ENCODE data around the gene OTOG. TPM values are rescaled to one million over a fixed set of nuclear protein-coding genes. Genes with fewer than 3 reads are reported as not detected.

The OTOG gene
- total RNA-seq, 1 donor, result not detected

DNA sequence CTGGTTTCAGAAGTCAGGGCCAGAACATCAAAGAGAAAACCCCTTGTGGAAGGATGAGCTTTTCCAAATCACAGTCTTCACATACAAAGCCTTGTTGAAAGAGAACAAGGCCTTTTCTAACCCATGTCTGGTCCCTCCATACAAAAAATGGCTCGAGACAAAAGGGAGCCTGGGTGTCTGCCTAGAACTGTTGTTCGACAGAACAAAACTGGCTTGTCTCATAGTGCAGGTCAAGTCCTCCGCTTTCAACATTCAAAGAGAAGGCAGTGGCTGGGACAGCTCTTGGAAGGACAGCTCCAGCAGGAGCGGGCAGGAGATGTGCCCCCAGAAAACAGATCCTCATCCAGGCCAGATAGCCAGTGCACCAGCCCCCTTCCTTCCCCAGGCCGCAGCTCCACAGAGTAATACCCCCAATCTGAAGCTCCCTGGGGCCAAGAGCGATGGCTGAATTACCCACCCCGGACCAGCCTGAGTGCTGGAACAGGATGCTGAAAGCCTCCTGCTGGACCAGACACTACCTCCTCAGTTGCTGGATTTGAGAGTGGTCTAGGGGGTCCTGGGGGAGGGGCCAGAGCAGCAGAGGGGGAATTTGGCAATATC lies 30.4 kb upstream of the OTOG start:
- DNase-seq (ENCODE audit: low read depth in 2 of 3, low spot score in 2 of 3), result no peak

DNA sequence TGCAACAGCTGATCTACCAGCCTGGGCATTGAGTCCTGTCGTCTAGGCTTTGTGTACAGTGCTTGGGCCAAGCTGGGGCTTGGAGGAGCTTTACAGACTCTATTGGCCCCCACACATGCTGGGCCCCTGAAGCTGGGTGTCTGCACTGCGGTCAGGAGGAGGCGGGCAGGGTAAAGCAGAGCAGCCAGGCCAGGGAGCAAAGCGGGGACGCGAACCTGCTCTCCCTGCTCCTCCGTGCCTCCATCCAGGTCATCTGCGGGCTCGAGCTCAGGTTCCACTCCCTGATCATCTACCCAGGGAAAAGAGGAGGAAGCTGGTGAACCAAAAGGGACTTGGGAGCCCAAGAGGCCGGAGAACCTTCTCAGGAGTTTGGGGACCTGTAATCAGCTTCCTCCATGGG lies 29.9 kb upstream of the OTOG start:
- no peak for DNase-seq (ENCODE audit: low read depth in 2 of 3, low spot score in 2 of 3)

DNA sequence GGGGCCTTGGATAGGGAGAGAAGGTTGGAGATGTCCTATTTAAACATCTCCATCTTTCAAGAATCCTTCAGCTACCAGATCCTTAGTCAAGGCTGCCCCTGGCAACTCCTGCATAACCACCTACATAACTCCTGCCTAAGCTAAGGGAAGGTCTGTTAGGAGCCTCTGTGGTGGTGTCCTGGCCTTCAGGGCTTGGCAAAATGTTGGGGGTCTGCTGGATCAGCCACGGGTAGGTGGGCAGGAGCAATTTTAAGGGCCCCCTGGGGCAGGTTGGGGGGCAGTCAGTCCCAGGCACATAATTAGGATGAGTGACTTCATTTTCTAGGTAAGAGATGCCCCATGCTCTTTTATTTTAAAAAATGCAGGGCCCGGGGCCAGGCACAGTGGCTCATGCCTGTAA lies 28.7 kb upstream of the OTOG start:
- DNase-seq (ENCODE audit: low read depth in 2 of 3, low spot score in 2 of 3), result no peak

DNA sequence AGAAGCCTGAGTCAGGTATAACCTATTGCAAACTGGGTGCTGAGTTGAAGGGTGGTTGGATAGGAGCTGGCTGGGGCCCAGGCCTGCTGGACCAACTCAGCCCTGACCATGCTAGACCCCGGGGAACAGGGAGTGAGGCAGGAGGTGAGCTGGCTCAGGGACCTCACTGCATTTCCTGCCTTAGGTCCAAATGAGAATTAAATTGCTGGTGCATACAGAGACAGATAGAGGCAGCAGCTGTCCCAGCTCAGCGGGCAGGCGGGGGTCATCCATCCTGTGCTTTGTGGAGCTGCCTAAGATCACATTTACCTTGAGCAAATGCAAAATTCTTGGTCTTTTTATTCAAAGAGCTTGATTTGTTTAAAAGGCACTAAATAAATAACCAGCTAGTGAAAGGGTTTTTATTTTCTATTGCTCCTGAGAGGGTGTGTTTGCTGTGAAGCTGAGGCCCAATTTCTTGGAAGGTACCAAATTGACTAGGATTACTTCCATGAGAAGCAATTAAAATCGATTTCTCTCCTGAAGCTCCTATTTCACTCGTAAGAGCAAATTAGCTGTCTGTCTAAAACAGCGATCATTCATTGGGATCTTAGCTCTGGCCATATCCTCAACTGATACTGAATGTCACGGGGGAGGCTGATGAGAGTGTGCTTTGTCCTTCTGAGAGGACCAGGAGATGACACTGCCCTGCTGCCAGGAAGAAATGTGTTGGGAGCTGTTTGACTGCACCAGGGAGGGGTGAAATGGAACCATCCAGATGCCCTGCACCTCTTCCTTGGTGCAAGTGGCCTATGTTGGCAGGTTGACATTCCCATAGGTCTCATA lies 27.8 kb upstream of the OTOG start:
- no peak for DNase-seq (ENCODE audit: low read depth in 2 of 3, low spot score in 2 of 3)

DNA sequence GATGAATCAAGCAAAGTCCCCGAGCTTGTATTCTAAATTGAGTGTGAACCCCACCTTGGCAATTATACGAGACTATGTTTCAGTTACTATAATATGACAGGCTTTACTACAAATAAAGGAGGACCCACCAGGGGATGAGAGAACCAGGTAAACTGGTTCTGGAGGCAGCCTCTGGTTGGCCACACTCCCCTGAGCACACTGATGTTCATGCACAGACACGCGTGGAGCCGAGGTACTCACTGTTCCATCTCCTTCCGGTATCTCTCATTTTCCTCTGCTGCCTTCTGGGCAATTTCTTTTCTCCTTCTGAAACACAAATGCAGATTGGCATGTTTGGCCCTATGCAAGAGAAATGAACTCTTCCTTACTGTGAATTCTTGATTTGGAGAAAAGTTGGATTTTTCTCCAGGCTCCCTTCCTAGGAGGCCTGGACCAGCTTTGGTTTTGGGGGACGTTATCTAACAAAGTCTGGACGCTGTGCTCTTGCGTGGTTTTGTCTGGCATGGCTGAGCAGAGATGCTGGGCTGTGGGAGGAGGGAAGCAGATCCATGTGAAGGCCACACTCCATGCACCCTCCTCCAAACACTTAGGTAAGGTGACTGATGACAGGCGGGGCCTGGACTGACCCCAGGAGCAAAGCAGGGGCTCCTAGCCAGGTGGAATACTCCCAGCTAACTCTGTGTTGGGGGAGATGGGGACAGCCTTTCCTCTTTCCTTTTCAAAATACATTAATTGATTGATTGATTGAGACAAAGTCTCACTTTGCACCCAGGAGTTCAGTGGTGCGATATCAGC lies 25.8 kb upstream of the OTOG start:
- DNase-seq (ENCODE audit: low read depth in 2 of 3, low spot score in 2 of 3), result no peak

DNA sequence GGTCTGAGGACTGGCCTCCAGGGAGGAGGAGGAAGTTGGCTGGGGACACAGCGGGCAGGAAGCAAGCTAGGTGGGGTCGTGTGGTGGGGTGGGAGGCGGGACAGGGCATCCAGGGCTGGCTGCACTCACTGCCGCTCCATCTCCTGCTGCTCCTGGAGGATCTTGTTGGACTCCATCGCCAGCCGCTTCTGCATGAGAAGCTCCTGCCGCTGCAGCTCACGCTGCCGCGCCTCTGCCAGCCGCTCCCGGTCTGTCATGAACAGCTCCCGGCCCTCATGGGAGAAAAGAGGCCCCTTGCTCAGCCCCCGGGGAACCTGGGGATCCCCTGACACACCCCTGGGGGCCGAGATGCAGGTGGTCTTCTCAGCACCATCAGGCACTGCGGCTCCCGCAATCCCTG lies 24.4 kb upstream of the OTOG start:
- DNase-seq (ENCODE audit: low read depth in 2 of 3, low spot score in 2 of 3), result no peak

DNA sequence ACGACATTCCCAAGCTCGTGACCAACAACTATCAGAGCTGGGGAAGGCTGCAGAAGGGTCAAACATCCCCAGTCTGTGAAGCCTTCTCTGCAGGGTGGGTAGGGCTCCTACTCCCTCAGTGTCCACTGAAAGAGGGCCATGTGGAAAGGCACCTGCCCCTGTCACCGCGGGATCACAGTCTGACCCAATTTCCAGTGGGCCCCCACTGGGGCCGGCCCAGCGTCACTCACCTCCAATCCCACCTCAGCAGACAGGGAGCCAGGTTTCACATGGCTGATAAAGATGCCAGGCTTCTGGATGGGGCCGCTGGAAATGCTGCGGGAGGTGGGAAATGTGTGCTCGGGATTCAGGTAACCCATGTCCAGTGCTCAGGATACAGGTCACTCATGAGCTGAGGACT lies 22.8 kb upstream of the OTOG start:
- DNase-seq (ENCODE audit: low read depth in 2 of 3, low spot score in 2 of 3), result no peak

DNA sequence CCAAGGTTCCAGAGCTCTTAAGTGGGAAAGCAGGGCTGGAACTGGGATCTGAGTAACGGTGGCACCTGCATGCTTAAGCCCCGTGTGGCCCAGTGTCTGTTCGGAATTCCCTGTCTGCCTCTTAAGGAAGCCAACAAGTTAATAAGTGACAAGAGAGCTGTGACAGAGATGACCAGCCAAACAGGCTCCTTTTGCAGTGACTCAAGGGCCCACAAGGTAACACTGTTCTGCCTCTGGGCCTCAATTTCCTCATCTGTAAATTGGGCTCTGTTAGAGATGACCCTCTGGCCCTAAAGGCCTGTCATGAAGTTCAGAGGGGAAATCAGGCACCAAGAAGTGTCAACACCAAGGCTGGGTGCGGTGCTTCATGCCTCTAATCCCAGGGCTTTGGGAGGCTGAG lies 21.5 kb upstream of the OTOG start:
- DNase-seq (ENCODE audit: low read depth in 2 of 3, low spot score in 2 of 3), result no peak

DNA sequence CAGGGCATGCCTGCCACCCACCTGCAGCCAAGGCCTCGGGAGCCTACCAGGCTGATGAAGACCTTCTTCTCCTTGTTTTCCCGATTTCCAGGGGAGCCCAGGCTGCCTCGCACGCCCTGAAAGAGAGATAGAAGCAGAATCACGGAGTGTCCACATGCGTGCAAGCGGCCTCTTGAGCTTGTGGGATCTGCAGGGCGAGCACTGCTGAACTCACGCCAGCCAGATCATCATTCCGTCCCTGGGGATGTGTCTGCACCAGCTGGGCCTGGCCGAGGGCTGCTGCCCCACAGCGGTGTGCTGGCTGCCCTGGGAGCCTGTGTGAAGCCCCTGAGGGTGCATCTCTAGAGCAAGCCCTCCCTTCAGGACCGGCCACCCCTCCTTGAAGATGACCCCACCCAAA lies 20.7 kb upstream of the OTOG start:
- DNase-seq (ENCODE audit: low read depth in 2 of 3, low spot score in 2 of 3), result no peak

DNA sequence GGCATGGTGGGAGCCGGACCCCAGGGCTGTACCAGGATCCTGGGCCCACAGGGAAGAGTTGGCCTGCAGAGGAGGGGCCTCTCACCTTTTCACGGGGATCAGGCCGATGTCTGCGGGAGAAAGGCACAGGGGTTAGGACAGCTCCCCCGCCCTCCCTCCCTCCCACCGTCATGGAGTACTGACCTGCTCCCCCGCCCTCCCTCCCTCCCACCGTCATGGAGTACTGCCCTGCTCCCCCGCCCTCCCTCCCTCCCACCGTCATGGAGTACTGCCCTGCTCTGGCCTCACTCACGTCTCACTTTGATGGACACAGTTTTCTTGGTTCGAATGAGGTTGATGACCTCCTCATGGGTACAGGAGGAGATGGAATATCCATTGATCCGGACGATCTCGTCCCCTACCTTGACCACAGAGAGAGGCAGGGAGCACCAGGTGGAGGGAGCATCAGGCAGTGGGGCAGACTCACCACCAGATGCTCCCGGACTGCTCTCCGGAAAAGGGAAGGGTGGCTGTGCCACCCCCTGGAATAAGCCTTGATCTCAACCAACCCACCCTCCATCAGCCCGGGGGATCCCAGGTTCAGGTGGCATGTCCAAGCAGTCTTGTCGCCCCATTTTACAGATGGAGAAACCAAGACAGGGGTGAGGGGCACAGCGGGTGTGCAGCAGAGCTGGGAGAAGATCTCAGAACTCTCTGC lies 20.0 kb upstream of the OTOG start:
- no peak for DNase-seq (ENCODE audit: low read depth in 2 of 3, low spot score in 2 of 3)

DNA sequence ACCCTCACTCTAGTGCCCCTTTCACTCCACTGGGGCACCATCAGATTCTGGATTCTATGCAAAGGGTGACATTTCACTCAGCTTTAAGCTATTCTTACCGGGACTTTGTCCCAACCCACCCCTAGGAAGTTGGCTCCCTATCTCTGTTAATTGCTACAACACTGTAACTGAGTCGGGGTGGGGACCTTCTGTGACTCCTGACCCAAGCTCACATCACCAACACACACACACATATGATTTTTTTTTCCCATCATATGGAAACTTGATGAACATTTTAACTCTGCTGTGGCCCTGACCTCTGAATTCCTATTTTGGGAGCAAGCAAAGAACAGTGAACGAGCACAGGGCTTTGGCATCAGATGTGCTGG lies 19.4 kb upstream of the OTOG start:
- no peak for DNase-seq (ENCODE audit: low read depth in 2 of 3, low spot score in 2 of 3)

DNA sequence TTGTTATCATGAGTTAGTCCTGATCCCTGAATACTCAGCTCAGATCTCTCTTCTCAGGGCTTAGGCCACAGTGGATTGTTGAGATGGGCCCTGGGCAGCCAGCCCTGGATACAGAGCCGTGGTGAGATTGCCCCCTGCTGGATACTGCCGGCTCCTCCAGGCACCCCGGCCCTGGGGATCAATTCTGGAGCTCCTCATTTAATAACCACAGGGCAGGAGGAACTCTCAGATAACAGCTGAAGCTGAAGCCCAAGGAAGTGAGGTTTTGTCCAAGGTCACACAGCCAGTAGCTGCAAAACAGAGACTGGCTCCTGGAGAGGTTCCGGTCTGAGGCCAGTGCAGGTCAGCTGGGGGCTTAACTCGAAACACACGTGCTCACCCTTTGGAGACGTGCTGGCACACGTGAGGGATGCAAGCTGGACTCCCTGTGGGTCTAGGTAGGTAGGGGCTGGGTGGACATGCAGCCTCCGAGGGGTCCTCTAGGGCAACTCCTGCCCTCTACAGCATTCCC lies 18.8 kb upstream of the OTOG start:
- peak in 2 of 3 donors; percentile 23 to 52 for DNase-seq (ENCODE audit: low read depth in 2 of 3, low spot score in 2 of 3)

DNA sequence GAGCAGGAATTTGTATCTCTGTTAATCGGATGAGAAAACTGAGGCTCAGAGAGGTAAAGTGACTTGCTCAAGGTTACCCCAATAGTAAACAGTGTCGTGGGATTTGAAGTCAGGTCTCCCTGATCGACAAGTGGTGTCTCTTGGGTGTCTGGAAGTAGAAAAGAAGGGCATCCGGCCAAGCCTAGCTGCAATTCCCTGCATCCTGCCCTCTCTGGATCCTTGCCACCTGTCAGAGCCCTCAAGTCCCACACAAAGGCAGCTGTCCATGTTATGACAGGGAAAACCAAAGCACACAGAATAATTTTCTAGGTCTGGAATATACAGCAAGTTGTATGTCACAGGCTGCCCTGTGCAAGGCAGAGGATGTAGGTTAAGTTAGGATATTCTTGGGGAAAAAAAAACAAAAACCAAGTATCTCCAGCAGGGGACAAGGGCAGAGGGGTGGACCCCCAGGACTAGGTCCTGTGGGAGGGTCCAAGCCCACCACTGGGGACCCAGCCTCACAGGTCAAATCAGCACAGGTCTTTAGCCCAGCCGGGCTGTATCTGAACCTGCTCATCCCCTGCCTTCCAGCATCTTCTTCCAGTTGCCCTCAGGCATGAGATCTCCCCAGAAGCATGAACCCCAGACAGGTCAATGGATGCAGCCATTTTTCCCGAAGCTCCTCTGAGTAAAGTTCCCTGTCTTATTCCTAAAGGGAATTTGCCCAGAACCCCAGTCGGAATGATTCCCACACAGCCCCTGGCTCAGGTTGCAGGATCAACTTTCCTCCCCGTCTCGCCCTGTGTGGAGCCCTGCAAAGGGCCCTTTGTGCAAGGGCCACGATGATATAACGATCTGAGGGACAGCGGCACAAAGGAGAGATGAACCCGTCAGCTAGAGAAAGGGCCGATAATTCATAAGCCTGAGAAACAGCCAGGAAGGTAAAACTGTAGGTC lies 17.9 kb upstream of the OTOG start:
- no peak for DNase-seq (ENCODE audit: low read depth in 2 of 3, low spot score in 2 of 3)

DNA sequence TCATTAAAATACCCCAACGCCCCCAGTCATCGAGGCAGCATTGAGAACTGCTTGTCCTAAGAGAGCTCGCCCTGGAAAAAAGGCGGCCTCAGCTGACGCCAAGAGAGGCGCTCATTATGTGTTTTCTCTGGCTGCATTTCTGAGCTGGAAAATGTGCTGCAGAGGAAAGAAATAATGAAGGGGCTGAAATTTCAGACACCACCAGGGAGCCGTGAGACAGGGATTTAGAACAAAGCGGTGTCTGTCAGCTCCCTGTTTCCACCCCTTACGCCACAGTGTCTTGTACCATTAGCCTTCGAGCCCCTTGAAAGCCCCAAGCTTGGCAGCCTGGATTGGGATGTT lies 17.2 kb upstream of the OTOG start:
- DNase-seq (ENCODE audit: low read depth in 2 of 3, low spot score in 2 of 3), result no peak

DNA sequence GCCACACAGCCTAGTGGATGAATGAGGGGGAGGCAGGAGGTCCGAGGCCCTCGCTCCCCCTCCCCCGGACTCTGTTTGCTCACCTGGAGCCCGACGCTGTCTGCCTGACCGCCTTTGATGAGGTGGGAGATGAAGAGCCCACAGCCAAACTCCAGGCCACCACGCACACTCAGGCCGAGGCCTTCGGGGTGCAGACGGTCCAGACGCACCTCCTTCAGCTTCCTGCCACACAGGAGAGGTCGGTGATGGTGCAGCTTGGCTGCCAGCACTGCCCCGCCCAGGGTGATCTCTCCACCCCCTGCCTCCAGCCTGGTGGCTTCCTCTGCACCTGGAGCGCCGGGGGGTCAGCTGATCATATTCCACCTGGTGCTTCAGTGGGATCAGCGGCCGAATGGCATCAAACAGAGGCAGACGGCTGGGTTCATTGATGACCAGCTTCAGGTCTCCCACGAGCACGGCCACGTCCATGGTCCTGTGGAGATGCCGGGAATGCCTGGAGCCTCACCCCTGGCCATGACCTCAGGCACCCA lies 15.9 kb upstream of the OTOG start:
- DNase-seq (ENCODE audit: low read depth in 2 of 3, low spot score in 2 of 3), result no peak

DNA sequence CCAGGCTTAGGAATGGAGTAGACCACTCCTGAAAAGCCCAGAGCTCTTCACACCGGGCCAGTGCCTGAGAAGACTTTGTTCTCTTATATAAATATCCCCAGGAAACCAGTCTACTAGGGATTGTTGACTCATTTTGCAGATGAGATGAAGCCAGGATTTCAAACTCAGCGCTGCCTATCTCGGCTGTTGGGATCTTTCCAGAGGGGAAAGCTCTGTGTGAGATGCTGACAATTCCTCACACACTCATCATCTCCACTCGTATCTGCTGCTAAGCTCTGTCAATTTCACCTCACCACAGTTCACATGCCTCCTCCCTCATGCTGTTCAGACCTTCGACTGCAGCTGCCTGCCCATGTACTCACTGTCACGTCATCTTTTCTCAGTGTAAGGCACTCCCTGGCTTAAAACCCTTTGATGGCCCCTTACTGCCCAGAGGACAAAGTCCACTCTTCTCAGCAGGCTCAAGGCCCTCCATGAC lies 15.4 kb upstream of the OTOG start:
- no peak for DNase-seq (ENCODE audit: low read depth in 2 of 3, low spot score in 2 of 3)

DNA sequence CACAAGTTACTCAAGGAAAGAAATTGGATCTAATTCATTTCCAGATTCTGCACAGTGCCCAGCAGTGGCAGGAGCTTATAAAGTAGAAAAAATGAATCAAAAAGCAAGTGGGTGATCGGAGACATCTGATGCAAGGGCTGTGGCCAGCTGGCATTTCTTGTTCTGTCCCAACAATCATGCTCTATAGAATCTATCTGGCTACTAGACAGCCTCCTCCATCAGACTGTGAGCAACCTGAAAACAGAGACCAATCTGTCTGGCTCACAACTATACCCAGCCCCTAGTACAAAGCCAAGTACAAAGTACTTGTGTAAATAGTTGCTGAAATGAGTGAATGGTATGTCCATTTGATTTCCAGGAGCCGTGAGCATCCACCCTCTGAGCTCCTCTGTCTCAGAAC lies 14.3 kb upstream of the OTOG start:
- no peak for DNase-seq (ENCODE audit: low read depth in 2 of 3, low spot score in 2 of 3)

DNA sequence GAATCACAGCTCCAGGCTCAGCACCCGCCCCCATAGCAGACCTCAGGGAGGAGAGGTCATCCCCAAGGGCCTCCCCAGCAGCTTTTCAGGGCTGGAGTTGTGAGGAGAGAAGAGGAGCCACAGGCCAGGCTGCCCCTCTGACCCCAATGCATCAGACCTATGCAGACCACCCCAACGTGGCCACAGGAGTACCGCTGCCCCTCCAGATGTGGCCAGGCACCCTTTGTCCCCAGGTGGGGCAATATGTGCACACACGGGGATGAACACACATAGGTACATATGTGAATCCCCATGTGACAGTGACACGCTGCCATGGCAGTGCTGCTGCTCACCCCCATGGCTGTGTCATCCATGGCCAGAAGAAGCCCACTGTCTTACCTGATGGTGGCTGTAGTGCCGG lies 13.7 kb upstream of the OTOG start:
- DNase-seq (ENCODE audit: low read depth in 2 of 3, low spot score in 2 of 3), result no peak

DNA sequence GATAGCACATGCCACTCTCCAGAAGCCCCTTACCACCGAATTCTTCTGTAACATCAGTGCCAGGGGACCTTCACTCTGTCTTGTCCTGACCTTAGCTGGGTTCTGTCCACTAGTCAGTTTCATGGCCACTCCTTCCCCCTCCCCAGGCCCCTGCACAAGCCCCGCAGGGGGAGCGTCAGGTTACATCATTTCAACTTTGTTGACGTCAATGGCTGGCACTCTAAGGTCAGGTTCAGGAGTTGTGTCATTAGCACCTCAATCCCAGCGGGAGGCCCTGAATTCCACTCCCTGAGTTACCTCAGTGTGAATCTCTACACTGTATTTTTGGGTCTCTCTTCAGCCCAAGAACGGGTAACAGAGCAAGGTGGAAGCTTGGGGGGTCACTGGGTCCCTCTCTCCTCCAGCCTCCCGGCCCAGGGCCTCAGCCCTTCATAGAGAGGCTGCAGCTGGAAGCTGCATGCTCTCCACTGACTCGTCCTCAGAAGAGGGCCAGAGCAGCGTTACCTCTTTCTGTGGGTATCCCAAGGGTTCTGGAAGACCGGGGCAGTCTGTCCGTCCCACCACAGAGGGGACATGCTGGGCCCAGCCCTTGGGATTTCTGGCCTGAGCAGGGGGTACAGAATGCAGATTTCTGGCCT lies 13.2 kb upstream of the OTOG start:
- DNase-seq (ENCODE audit: low read depth in 2 of 3, low spot score in 2 of 3), result no peak
